ENCODE measurements around the gene EIPR1.

The EIPR1 gene

GRCh38 chr2:3399381-3399780 is 21.8 kb upstream of the EIPR1 start:
- Histone ChIP-seq H3K4me3 (ENCODE audit: low read depth in 1 of 2, low read length in 2 of 2) (no peak overlapping the region), H3K27me3 (ENCODE audit: control insufficient read depth in 1 of 2, insufficient read depth in 2 of 2, low read length in 2 of 2) (no peaks in the 10 kb centered on the region), H3K36me3 (ENCODE audit: insufficient read depth, low read length) (peaks cover 32% of the 10 kb centered on the region), H3K27ac (ENCODE audit: low read depth, low read length) (no peak overlapping the region), H3K9me3 (ENCODE audit: low read length) (no peaks in the 10 kb centered on the region), H3K9ac (ENCODE audit: low read length) (no peak overlapping the region), H3K4me1 (ENCODE audit: insufficient read depth, low read length) (no peaks in the 10 kb centered on the region)

DNA sequence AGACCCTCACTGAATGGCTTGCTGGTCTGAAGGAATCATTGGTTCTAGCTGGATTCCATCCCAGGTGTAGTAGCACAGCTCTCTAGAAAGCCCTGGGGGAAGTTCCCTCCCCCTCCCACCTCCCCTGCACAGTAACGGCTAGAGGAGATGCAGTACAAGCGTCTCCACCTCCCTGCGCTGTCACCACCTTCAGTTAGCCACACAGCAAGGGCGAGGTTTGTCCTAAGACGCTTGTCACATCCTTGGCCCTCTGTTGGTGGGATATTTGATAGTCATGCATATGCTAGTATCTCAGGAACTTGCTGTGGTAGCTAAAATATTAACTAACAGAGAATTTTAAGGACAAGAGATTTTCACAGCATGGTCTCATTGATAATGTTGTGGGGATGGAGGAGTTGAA is 21.2 kb upstream of the EIPR1 start:
- Histone ChIP-seq H3K27ac (ENCODE audit: low read depth, low read length) (no peak overlapping the region), H3K36me3 (ENCODE audit: insufficient read depth, low read length) (peaks cover 31% of the 10 kb centered on the region), H3K4me3 (ENCODE audit: low read depth in 1 of 2, low read length in 2 of 2) (no peak overlapping the region), H3K9me3 (ENCODE audit: low read length) (no peaks in the 10 kb centered on the region), H3K27me3 (ENCODE audit: control insufficient read depth in 1 of 2, insufficient read depth in 2 of 2, low read length in 2 of 2) (no peaks in the 10 kb centered on the region), H3K4me1 (ENCODE audit: insufficient read depth, low read length) (no peaks in the 10 kb centered on the region), H3K9ac (ENCODE audit: low read length) (no peak overlapping the region)

- no peaks in the 10 kb centered on the region for H3K4me1 ChIP-seq (ENCODE audit: insufficient read depth, low read length)
- H3K27me3 ChIP-seq (ENCODE audit: control insufficient read depth in 1 of 2, insufficient read depth in 2 of 2, low read length in 2 of 2), result no peaks in the 10 kb centered on the region
- peaks cover 19% of the 10 kb centered on the region for H3K36me3 ChIP-seq (ENCODE audit: insufficient read depth, low read length)
Observed at GRCh38 chr2:3396920-3397559, 19.4 kb upstream of the EIPR1 start.

GRCh38 chr2:3392216-3392615 is 14.6 kb upstream of the EIPR1 start:
- Histone ChIP-seq H3K9me3 (ENCODE audit: low read length) (no peaks in the 10 kb centered on the region), H3K9ac (ENCODE audit: low read length) (no peak overlapping the region), H3K4me3 (ENCODE audit: low read depth in 1 of 2, low read length in 2 of 2) (no peak overlapping the region), H3K27me3 (ENCODE audit: control insufficient read depth in 1 of 2, insufficient read depth in 2 of 2, low read length in 2 of 2) (no peaks in the 10 kb centered on the region), H3K4me1 (ENCODE audit: insufficient read depth, low read length) (no peaks in the 10 kb centered on the region), H3K27ac (ENCODE audit: low read depth, low read length) (no peak overlapping the region), H3K36me3 (ENCODE audit: insufficient read depth, low read length) (peaks cover 28% of the 10 kb centered on the region)

More at GRCh38 chr2:3396920-3397559, 19.4 kb upstream of the EIPR1 start:
- Histone ChIP-seq H3K9ac (ENCODE audit: low read length) (no peak overlapping the region), H3K9me3 (ENCODE audit: low read length) (no peaks in the 10 kb centered on the region), H3K27ac (ENCODE audit: low read depth, low read length) (no peak overlapping the region), H3K4me3 (ENCODE audit: low read depth in 1 of 2, low read length in 2 of 2) (no peak overlapping the region)

DNA sequence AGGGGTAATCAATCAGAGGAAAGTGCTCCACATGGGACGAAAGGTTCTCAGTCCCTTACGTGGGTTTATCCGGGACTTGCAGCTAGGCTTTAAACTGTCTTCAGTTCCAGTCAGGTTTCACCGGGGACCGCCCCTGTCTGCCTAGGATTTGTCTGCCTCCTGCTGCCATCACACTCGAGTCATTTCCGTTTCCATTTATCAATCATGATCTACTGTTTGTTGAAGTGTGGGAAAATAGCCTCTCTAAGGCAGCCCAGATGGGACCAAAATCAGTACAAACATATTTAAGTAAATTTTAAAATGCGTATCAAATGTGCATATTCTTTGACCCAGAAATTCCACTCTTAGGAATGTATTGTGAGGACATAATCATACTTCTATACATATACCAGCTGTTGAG is 12.4 kb upstream of the EIPR1 start:
- Histone ChIP-seq H3K9ac (ENCODE audit: low read length) (no peak overlapping the region), H3K36me3 (ENCODE audit: insufficient read depth, low read length) (peaks cover 28% of the 10 kb centered on the region), H3K27ac (ENCODE audit: low read depth, low read length) (no peak overlapping the region), H3K27me3 (ENCODE audit: control insufficient read depth in 1 of 2, insufficient read depth in 2 of 2, low read length in 2 of 2) (no peaks in the 10 kb centered on the region), H3K9me3 (ENCODE audit: low read length) (no peaks in the 10 kb centered on the region), H3K4me1 (ENCODE audit: insufficient read depth, low read length) (no peaks in the 10 kb centered on the region), H3K4me3 (ENCODE audit: low read depth in 1 of 2, low read length in 2 of 2) (no peak overlapping the region)

- no peaks in the 10 kb centered on the region for H3K4me1 ChIP-seq (ENCODE audit: insufficient read depth, low read length)
- no peaks in the 10 kb centered on the region for H3K27me3 ChIP-seq (ENCODE audit: control insufficient read depth in 1 of 2, insufficient read depth in 2 of 2, low read length in 2 of 2)
- H3K27ac ChIP-seq (ENCODE audit: low read depth, low read length), result no peak overlapping the region
- peaks cover 28% of the 10 kb centered on the region for H3K36me3 ChIP-seq (ENCODE audit: insufficient read depth, low read length)
- H3K9me3 ChIP-seq (ENCODE audit: low read length), result no peaks in the 10 kb centered on the region
- H3K9ac ChIP-seq (ENCODE audit: low read length), result no peak overlapping the region
- no peak overlapping the region for H3K4me3 ChIP-seq (ENCODE audit: low read depth in 1 of 2, low read length in 2 of 2)
Observed at GRCh38 chr2:3389193-3389592, 11.6 kb upstream of the EIPR1 start.

DNA sequence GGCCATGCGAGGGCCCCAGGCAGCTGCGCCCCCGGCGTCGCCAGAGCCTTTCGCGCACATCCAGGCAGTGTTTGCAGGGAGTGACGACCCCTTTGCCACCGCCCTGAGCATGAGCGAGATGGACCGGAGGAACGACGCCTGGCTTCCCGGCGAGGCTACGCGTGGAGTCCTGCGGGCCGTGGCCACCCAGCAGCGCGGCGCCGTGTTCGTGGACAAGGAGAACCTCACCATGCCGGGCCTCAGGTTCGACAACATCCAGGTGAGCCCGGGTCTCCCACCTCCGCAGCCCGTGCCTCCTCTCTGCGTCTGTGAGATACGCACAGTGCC is 10.8 kb upstream of the EIPR1 start:
- no peak overlapping the region for H3K4me3 ChIP-seq (ENCODE audit: low read depth in 1 of 2, low read length in 2 of 2)
- H3K9me3 ChIP-seq (ENCODE audit: low read length), result no peaks in the 10 kb centered on the region
- H3K4me1 ChIP-seq (ENCODE audit: insufficient read depth, low read length), result no peaks in the 10 kb centered on the region
- no peak overlapping the region for H3K9ac ChIP-seq (ENCODE audit: low read length)
- peaks cover 24% of the 10 kb centered on the region for H3K36me3 ChIP-seq (ENCODE audit: insufficient read depth, low read length)
- no peak overlapping the region for H3K27ac ChIP-seq (ENCODE audit: low read depth, low read length)
- H3K27me3 ChIP-seq (ENCODE audit: control insufficient read depth in 1 of 2, insufficient read depth in 2 of 2, low read length in 2 of 2), result no peaks in the 10 kb centered on the region

- Histone ChIP-seq H3K27me3 (ENCODE audit: control insufficient read depth in 1 of 2, insufficient read depth in 2 of 2, low read length in 2 of 2) (no peaks in the 10 kb centered on the region), H3K27ac (ENCODE audit: low read depth, low read length) (no peak overlapping the region), H3K4me1 (ENCODE audit: insufficient read depth, low read length) (no peaks in the 10 kb centered on the region), H3K9me3 (ENCODE audit: low read length) (no peaks in the 10 kb centered on the region), H3K9ac (ENCODE audit: low read length) (no peak overlapping the region), H3K36me3 (ENCODE audit: insufficient read depth, low read length) (peaks cover 24% of the 10 kb centered on the region), H3K4me3 (ENCODE audit: low read depth in 1 of 2, low read length in 2 of 2) (no peak overlapping the region)
Observed at GRCh38 chr2:3387644-3388411, 10.2 kb upstream of the EIPR1 start.

- H3K9me3 ChIP-seq (ENCODE audit: low read length), result no peaks in the 10 kb centered on the region
- H3K9ac ChIP-seq (ENCODE audit: low read length), result no peak overlapping the region
- H3K27ac ChIP-seq (ENCODE audit: low read depth, low read length), result no peak overlapping the region
- no peaks in the 10 kb centered on the region for H3K27me3 ChIP-seq (ENCODE audit: control insufficient read depth in 1 of 2, insufficient read depth in 2 of 2, low read length in 2 of 2)
- no peaks in the 10 kb centered on the region for H3K4me1 ChIP-seq (ENCODE audit: insufficient read depth, low read length)
- H3K4me3 ChIP-seq (ENCODE audit: low read depth in 1 of 2, low read length in 2 of 2), result no peak overlapping the region
- peaks cover 24% of the 10 kb centered on the region for H3K36me3 ChIP-seq (ENCODE audit: insufficient read depth, low read length)
Observed at GRCh38 chr2:3387011-3387410, 9.4 kb upstream of the EIPR1 start.

- peaks cover 24% of the 10 kb centered on the region for H3K36me3 ChIP-seq (ENCODE audit: insufficient read depth, low read length)
- no peak overlapping the region for H3K9ac ChIP-seq (ENCODE audit: low read length)
- H3K4me3 ChIP-seq (ENCODE audit: low read depth in 1 of 2, low read length in 2 of 2), result no peak overlapping the region
- H3K27me3 ChIP-seq (ENCODE audit: control insufficient read depth in 1 of 2, insufficient read depth in 2 of 2, low read length in 2 of 2), result no peaks in the 10 kb centered on the region
- no peaks in the 10 kb centered on the region for H3K4me1 ChIP-seq (ENCODE audit: insufficient read depth, low read length)
- H3K27ac ChIP-seq (ENCODE audit: low read depth, low read length), result no peak overlapping the region
- H3K9me3 ChIP-seq (ENCODE audit: low read length), result no peaks in the 10 kb centered on the region
Observed at GRCh38 chr2:3386448-3386958, 8.9 kb upstream of the EIPR1 start.

DNA sequence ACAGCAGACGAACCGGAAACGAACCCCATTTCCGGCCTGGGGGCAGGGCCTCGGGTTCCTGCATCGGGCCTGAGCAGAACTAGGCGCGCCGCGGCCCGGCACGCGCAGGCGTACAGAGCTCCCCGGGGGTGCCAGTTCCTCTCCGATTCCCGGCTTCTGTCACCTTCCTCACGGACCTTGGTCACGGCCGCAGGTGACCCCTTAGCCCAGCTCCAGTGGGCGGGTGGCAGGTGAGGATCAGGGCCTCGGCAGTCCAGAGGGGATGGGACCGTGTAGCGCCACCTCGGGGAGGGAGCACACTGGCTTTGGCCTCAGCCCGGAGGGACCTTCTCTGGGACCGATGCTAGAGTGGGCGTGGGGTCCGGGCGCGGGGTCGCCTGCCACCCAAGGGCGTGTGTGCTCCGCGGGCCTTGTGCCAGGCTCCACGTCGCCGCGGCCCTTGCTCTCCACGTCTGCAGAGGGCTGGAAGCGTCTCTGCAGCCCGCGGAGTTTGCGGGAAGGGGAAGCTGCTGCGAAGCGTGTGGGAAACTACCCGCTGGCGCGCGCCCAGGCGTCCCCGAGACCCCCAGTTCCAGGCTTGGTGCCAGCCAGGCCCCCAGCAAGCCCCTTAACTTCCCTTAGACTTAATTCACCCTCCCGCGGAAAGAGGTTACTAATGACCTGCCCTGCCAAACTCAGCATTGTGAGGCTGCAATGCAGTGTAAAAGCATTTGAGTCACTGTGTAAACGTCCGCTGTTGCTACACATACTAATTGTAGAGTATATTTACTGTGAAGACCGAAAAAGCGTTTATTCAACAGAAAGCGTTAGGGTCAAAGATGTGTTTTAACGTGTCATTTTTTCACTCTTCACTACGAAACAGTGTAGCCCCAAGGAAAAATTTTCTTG is 2.3 kb upstream of the EIPR1 start, which contains the start of gene TRAPPC12:
Gene TRAPPC12, plus strand, starts transcription at position 48 of the 888 bp plus-strand sequence. CDS start 7,930 bp downstream, outside the sequence.
- H3K4me1 ChIP-seq (ENCODE audit: insufficient read depth, low read length), result peaks cover 24% of the 10 kb centered on the region
- peak within 1 kb of the TSS; percentile 90 for H3K9ac ChIP-seq (ENCODE audit: low read length)
- H3K36me3 ChIP-seq (ENCODE audit: insufficient read depth, low read length), result no peaks in the 10 kb centered on the region
- peak within 1 kb of the TSS; percentile 96 to 97 for H3K4me3 ChIP-seq (ENCODE audit: low read depth in 1 of 2, low read length in 2 of 2)
- no peaks in the 10 kb centered on the region for H3K27me3 ChIP-seq (ENCODE audit: control insufficient read depth in 1 of 2, insufficient read depth in 2 of 2, low read length in 2 of 2)
- no peaks in the 10 kb centered on the region for H3K9me3 ChIP-seq (ENCODE audit: low read length)
- H3K27ac ChIP-seq (ENCODE audit: low read depth, low read length), result peak within 1 kb of the TSS; percentile 96

Measured in muscle layer of colon (tissue), 2 donors.